PC-9 (cell line): ENCODE measurements around the gene SATL1.

ENCODE experiments used
- CTCF ChIP-seq: fragments of 200-600 bp; sonication (generic); conservative IDR thresholded peaks from 2 replicates; pipeline ENCODE4 v1.6.1; 2017; ENCODE audit warnings: mixed run types, antibody characterized with exemption, mild to moderate bottlenecking, moderate library complexity
- EZH2 ChIP-seq: fragments of 200-600 bp; sonication (generic); IDR thresholded peaks from 2 replicates; pipeline ENCODE4 v1.8.0; 2017; ENCODE audit warnings: antibody characterized with exemption, low read depth

GRCh38 chrX:85136409-85136808 is 107.2 kb downstream of the SATL1 start:
- no peak for TF ChIP-seq CTCF
- no peak for TF ChIP-seq EZH2
